ENCODE measurements around the gene UBE2QL1.
A peak's percentile ranks its signal among the peaks of the same experiment; 100 is the strongest.
"Not testable (repeated sequence)": the region's sequence is repeated elsewhere in the genome, so short reads cannot be mapped to it uniquely, and the experiment has no call there.

The UBE2QL1 gene

DNA sequence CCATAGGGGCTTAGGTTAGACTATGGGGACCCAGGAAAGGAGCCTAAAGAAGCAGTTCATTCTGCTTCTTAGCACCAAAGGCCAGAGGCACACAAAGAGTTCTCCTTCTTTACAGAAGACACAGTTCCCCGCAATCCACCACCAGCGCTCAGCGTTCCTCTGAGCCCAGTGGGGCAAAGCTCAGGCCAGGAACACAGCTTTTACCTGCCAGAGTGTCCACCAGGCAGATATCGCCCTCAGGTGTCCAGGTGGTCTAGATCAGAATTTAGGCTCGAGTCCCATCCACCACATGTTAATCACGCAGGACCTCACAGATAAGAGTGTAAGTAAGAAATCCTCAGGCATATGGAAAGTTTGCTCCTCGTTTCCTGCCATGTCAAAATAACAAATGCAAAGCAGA, 53.0 kb downstream of the UBE2QL1 start:
- DNase-seq, result no peak

DNA sequence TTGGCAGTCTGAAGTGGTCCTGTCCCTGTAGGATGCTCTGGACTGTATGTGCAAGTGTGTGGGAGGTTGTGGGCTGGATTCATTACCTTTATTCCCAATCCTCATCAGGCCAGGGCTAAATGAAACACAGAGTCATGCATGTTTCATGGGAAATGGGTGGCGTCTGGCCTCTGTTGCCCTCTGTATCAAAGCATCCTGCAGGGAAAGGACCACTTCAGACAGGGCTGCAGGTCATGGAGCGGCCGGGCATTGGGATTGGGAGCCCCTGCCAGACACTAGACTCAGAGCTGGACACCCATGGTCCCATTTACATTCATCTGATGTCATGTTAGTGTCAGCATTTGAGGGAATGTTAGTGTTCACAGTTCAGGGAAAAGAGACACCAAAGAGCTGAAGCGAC, 53.8 kb downstream of the UBE2QL1 start:
- no peak for DNase-seq

DNA sequence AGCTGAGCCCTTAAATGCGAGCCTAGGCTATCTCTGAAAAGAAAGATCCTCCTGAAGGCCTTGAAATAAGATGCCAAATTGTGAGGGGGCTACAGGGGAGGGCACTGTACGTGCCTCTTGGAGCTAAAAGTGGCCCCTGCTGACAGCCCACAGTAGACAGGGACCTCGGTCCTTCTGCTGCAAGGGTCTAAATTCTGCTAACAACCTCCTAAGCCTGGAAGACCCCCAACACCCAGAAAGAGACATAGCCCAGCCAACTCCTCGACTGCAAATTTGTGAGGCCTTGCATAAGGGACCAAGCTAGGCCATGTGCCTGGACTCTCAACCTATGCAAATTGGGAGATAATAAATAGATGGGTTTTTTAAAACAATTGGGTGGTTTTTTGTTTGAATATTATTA, 54.7 kb downstream of the UBE2QL1 start:
- DNase-seq, result no peak

DNA sequence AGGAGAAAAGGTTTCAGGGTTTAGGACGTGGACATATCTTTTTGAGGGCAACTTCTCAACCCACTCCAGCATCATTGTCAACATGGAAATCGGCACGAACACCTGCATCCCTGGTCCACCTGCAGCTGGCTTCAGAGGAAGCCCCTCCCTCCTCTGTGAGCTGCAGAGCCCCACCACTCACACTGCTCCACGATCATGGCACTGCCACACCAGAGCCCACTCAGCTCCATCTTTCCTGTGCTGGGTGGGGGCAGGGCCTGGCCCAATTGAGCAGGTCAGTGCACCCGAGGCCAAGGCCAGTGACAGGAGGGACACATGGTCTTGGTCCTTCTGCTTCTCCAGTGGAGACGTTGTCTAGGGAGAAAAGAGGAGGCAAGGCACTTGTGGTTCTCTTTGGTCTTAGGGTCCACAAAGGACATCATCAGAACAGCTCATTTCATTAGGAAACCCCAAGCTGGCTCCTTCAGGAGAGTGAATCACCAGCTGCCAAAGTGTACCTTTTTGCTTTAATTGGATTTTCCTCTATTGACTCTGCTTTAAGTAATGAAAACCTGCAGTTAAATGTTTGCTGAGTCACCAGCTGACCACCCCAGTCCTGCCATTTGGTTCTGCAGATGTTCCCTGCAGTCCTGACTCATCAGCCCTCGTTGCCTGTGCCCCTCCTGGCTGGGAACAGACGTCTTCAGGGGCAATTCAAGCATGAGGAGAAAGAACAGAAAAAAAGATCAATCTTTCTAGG, 56.2 kb downstream of the UBE2QL1 start:
- no peak for DNase-seq

DNA sequence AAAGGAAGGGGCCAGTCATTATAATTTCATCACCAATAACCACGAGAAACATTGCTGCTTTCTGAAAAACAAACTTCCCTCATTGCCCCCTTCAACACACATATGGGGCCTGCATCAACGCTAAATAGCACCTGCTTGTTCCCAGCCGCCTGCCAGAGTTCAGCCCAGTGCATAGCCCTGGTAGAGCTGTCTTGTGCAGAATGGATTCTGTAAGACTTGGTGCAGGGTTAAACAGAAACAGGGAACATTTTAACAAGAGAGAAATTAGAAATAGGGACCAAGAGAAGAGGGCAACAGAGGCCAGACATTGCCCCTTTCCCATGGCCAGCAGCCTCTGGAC, 56.7 kb downstream of the UBE2QL1 start:
- no peak for DNase-seq

DNA sequence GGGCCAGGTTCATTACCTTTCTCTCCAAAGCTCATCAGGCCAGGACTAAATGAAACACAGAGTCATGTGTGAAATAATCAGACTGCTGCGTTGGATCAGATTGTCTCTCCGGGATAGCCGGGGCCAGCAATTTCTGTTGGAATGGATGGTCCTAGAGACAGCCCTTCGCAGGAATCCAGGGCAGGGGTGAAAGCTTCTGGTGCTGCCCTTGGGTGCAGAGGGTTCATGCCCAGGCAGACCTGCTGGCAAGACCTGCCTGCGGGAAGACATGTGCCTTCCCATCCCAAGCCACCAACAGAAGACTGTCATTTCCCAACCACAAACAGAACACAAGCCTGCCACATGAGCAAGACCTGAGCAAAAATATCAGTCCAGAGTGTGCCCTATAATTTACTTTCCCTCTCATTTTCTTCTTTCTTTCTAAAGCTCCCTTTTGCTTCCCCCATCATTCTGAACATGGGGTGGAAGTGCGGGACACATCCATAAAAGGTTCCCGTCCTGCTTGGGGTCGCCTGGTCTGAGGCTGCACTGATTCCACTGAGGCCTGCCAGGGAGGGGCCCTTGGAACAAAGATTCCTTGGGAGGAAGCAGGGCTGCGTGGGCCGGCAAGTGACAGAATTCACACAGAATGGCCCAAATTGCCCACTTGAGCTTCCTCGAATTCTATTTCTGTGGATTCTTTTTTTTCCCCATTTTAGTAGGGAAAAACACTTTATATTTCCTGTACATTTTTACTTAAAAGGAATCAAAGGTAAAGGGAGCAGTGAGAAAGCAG, 57.3 kb downstream of the UBE2QL1 start:
- DNase-seq, result peak; percentile 56

DNA sequence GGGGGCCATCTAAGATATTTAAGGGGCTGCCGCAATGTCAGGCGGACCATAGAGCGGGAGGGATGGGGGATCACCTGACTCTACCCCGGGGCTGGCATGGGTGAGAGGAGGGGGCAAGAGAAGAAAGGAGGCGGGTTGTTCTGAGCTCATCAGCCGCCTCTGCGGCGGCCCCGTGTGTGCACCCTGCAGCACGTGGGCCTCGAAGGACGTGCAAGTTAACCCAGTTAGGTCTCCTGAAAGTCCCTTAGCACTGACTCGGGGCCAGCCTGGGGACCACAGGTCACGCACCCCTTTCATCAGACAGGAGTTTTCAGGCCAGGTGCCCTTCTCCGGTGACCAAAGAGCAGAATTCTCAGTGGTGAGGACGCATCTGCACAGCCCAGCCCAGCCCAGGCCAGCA, 58.0 kb downstream of the UBE2QL1 start:
- DNase-seq, result no peak

DNA sequence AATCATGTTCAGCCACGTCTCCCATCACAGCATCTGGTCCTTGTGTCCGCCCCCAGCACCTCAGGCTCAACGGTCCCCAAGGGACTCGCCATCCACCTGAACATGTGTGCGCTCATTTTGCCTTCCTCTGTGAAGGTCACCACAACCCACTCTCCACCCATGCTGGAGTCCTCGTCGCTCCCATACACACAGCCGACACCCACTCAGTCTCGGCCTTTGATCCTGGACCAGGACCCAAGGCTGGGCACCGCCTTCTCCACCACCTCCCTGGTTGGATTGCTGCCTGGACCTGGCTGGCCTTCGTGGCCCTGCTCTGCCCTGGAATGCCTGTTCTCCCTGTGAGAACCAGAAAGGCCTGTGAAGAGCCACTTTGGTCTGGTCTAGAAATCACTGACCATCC, 60.3 kb downstream of the UBE2QL1 start:
- DNase-seq, result no peak

DNA sequence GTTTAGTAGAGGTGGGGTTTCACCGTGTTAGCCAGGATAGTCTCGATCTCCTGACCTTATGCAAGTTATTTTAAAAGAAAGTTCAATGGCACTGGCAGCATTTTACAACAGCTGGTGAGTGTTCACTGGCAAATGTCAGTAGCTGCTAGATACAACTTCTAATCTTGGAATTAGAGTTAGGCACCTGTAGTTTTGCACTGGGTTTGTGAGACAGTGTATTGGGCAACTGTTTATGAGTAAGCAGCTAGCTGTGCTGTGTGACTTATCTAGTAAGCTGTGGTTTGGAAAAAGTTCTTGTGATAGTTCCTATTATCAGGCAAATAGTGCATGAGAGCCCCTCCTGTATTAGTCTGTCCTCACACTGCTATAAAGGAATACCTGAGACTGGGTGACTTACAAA, 61.5 kb downstream of the UBE2QL1 start:
- no peak for DNase-seq

DNA sequence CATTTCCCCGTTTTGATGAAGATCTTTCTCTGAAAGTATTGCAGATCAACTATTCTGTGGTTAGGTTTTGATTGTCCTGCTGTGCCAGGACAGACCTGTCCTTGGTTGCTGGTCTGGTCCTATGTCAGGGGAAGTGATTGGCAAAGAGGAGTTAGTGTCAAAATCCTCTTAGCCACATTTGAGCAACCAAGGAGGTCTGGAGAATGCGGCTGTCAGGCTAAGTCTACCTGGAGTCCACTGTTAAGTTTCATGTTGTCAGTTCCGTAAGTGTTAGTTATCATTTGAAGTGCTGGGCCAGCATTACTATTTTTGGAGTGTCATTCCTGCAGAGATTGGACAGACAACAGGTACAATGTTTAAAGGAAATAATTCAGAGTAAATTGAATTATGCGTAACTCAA, 62.3 kb downstream of the UBE2QL1 start:
- DNase-seq, result no peak

DNA sequence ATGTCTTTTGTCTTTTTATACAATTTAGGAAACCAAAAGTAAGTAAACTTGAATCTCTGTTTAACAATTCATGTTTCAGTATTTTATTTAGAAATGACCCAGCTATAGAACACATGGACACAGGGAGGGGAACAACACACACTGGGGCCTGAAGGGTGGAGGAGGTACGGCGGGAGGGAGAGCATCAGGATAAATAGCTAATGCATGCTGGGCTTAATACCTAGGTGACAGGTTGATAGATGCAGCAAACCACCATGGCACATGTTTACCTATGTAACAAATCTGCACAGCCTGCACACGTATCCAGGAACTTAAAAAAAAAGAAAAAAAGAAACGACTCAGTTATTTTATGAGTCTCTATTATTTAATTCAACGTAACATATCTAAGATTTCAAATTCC, 67.2 kb downstream of the UBE2QL1 start:
- DNase-seq, result not testable (repeated sequence)

DNA sequence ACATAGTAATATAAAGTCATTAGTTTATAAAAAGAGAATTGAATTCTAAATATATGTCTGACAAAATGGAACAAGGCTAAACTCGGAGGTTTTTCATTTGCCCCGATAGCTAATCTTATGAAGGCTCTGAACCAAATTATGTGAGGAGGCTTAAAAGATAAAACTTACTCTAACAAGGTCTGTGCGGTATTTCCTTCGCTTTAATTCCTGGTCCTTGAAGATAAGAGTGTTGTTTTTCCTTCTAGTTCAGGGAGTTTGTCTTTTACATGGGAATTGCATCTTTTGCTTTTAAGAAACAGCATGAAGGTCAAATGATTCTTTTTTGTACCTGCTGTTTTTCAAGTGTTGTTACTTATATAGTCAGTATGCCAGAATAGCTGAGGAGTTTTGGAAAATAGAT, 68.2 kb downstream of the UBE2QL1 start:
- DNase-seq, result no peak

DNA sequence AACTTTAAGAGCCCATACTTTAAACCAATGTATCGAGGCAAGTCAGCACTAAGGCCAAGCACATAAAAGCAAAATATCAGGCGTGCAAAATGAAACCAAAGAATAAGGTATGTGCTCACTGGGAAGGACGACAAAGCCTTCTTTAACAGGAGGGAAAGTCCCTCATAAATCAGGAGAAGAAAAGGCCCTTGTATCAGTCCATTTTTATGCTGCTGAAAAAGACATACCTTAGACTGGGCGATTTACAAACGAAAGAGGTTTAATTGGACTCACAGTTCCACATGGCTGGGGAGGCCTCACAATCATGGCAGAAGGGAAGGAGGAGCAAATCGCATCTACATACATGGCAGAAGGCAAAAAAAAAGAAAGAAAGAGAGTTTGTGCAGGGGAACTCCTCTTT, 68.9 kb downstream of the UBE2QL1 start:
- no peak for DNase-seq

DNA sequence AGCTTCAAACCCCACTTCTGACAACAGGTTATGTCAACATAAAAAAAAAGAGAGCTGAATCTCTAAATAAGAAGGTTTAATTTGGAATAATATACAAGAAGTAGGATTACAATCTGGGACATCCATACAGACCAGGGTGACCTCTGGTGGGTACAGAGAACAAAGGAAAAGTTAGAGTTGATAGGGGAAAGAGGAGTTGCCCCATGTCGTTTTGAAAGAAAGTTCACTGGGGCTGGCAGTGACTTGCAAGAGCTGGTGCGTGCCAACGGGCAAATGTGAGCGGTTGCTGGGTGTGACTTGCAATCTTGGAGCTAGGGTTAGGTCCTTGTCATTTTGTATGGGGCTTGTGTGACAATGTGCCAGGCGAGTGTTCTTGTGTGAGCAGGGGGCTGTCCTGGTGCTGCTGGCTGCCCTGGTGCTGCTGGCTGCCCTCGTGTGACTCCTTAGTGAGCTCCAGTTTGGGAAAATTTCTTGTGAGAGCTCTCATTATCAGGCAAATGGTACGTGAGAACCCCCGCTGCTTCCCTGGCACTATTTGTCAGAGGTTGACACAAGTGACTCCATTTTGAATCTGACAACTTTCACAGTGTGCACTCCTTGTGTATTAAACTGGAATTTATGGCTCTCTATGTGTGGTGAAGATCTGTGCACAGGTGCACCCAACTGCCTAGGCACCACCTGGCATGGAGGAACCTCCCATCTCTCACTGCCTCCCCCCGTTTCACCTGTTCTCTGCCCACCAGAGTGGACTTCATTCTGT, 69.8 kb downstream of the UBE2QL1 start:
- no peak for DNase-seq

DNA sequence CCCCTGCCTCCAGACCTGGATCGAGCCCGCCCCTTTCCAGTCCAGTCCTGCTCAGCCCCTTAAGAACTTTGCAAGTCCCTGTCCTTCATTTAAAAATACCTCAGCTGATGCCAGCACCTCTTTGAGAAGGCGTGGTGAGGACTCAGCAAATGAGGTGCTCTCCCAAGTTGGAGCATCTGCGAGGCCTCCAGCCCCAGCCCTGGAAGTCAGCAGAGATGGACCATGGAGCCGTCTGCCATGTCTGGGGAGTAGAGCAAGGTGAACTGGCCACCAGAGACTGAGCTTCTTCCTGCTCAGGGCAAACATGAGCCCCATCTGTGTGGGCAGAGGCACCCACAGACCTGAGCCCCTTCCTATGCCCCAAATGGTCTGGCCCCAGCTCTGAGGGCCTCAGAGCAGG, 71.5 kb downstream of the UBE2QL1 start:
- DNase-seq, result no peak

DNA sequence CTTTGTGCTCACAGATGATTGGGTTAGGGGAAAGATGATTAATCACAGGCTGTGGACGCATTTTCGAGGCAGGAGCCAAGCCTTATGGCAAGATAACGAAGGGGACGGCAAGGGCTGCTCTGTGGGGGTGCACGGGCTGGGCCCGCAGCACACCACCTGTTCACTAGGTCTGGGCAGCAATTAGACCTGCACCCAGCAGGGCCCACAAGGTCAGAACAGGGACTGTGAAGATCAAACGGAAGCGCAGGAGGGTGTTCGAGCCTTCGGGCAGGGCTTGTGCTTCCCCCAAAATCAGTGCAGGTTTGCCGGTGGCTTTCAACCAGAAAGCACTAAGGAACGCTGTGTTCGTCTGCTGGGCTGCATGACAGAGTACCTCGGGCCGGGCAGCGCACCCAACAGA, 73.7 kb downstream of the UBE2QL1 start:
- no peak for DNase-seq

DNA sequence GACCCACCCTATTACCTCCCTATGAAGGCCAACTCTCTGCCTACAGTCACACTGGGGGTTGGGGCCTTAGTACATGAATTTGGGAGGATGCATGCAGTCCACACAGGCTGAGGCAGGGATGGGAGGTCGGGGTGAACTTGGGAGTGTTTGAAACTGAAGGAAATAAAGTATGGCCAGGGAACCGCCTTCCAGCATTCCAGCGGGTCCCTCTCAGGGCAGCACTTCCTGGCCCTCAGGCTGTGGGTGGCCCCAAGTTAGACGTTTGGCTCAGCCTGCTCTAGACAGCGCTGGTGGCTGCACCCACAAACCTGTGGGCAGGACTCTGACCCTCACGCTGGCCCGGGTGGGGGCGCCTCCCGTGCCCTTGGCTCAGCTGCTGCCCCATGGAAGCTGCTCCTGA, 74.3 kb downstream of the UBE2QL1 start:
- DNase-seq, result no peak

DNA sequence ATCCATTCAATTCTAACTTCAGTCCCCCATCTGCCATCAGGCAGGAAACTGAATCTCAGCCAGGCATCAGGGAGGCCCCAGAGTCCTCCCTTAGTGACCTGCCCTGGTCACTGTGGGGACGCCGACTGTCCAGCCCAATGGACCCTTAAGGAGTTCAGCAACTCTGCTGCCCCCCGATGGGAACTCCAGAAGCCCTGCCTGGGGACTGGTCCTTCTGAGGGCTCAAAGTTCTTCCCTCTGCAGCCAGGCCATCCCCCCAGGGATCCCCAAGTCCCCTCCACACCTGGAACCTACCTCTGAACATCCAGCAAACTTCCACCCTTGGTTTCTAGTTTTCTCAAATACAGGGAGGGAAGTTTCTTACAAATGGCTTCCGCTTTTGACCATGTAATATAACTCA, 76.8 kb downstream of the UBE2QL1 start:
- no peak for DNase-seq

DNA sequence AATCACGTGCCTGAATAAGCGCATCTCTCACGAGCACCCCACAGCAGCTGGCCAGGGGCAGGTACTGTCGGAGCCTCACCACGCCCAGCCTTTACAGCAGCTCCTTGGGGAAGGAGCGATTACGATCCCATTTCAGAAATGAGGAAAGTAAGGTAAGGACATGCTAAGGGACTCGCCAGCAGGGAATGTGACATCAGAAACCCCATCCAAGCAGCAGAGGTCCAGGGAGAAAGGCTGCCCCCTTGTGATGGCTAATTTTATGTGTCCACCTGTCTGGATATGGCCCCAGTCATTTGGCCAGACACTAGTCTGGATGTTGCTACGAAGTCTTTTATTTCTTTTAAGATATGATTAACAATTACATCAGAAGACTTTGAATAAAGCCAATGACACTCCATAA, 77.3 kb downstream of the UBE2QL1 start:
- no peak for DNase-seq

DNA sequence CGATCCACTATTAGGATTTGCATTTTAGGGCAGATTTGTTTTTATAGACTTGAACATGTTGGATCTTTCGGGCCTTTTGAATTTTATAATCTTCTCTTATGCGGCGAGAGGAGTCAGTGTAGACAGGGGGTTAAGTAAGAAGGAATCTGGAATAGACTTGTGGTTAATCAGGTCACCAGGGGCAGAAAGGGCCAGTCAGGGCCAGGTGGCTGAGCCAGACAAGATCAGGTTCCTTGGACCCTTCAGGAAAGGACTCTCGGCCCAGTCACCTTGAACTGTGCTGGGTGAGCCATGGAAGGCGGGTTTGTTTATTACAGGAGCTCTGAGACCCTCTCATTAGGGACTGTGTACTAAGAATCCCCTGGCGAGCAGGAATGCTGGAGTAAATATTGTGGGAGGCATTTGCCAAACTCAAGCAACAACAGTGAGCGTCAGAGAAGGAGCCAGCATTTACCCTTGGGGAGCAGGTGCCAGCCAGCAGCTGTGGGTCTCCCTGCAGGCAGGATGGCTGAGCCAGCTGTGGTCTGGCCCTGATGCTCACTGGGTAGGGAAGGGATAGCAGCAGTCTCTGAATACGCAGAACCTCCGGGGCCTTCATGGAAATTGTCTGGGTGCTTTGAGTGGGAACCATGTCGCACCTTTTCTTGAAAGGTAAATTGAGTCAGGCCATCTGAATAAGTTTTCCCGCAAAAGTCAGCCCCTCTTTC, 79.2 kb downstream of the UBE2QL1 start:
- DNase-seq, result no peak

DNA sequence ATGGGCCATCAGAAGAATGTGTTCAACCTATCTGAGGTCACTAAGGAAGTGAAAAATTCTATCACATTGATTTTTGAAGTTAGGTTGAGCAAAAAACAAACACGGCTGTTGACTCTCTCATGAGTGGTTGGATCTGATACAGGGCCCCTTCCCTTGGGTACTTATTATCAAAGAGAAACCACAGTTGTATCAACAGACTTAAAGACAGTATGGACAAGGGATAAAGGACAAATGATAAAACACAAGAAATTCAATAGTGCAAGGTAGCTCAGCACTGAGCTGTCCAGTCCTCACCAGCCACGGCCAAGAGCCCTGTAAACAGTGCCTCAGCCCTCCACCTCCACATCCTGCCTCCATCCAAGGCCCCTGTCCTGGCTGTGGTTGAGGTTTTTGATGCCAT, 86.9 kb downstream of the UBE2QL1 start:
- DNase-seq, result no peak

DNA sequence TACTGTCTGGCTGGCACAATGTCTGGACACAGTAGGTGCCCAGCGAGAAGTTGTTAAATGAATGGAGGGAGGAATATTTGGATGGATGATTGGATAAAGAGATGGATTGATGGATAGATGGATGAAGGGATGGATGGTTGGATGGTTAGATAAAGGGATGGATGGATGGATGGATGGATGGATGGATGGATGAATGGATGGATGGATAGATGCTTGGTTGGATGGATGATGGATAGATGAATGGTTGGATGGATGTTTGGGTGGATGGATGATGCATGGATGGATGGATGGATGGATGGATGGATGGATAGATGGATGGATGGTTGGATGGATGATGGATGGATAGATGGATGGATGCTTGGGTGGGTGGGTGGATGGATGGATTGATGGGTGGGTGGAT, 90.4 kb downstream of the UBE2QL1 start:
- DNase-seq, result no peak

DNA sequence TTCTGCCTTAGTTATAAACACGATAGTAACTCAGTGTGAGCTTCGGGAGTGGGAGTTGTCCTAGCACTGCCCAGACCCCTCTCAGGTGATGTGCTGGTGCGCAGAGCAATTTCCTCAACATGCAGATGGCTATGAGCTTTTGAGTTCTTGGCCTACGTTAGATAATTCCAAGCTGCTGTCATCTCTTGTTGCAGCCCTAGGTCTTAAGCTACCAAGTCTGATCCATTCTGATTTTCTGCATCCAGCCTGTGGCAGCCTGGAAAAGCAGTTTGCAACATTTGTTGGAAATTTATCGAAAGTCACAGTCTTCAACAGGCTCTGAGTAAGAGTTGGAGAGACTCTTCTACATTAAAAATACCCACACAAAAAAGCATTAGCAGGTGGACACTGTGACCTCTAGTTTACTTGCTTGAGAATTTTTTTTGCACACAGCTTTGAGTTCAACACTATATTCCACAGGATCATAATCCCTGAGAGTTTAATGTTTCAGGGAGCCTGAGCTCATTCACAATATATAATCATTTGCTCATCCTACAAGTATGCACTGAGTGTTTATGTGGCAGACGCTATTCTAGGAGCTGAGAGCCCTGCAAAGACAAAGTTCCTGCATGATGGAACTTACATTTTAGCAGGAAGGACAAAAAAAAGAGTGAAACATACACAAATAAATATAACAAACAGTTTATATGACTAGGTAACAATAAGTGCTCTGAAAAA, 91.6 kb downstream of the UBE2QL1 start:
- DNase-seq, result no peak

Data from femur (tissue), 1 donor.